Heart left ventricle (tissue), 13 donors: ENCODE data around the gene COL11A1.

Source experiments
- POLR2A ChIP-seq, 2 donors: fragments of 450-650 bp; IDR thresholded peaks; one replicate each; pipeline ENCODE4 v1.6.1; 2017; ENCODE audit warnings: antibody characterized with exemption in 2 of 2, mild to moderate bottlenecking in 2 of 2, moderate library complexity in 2 of 2
- TF ChIP-seq, protein P1 (sequence below), 12 donors: fragments of 200-600 bp; sonication (generic) in 4 of 12; IDR thresholded peaks; one replicate each; pipeline versions ENCODE4 v1.5.0 to v1.8.0; 2018 to 2022; ENCODE audit warnings: antibody characterized with exemption in 12 of 12, mild to moderate bottlenecking in 5 of 12
- donor health status: ischemic (EF 13 %, LVEDD 7.1; RV severe dilation, severe dysfunction).
- donor health status: DM: no; HTN: yes; CAD: no.
- donor health status: DM: no; HTN: no; CAD: no.
- donor health status: ischemic (EF 25% LVEDD 6.9; RV normal size, moderate dysfunction).
- donor health status: ischemic (EF 25% LVEDD 5.7; RV mildly dilated, moderate dysfunction).
- donor health status: ischemic (EF 35%, LVEDD 5.7; RV mildly dilated, moderate dysfunction).
- donor health status: nonischemic (EF 11% LVEDD 7.7; RV severe dilation, severe dysfunction).
- donor health status: DM: yes; HTN: yes; CAD: no.
- donor health status: PGD.
- donor health status: ischemic (EF 29% LVEDD 5.4; RV normal size, mild dysfunction).
- donor health status: nonischemic (EF 23%, LVEDD 6.1; RV moderate dilation, normal function).

DNA sequence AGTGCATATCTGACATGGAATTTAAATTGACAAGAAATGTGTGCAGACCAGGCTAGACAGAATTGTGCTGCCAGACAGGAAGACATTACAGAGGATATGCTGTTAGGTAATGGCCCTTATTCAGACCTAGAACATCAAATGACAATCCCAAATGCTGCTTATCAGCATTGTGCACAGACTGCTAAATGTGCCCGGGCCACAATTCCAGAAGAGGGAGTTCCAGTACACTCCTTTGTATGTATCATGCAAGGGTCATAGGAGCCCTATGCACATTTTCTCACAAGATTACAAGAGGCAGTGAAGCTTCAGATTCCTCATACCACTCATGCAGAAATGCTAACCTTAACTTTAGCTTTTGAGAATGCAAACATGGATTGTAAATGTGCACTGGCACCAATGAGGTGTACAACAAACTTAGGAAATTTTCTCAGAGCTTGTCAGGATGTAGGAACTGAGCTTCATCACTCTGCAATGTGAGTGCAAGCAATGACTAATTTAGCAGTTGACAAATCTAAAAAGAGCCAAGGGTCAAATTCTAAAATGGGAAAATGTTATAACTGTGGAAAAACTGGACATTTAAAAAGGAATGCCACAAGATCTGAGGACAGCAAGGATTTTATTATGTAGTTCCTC lies 273.5 kb downstream of the COL11A1 start:
- TF ChIP-seq, protein P1, sequence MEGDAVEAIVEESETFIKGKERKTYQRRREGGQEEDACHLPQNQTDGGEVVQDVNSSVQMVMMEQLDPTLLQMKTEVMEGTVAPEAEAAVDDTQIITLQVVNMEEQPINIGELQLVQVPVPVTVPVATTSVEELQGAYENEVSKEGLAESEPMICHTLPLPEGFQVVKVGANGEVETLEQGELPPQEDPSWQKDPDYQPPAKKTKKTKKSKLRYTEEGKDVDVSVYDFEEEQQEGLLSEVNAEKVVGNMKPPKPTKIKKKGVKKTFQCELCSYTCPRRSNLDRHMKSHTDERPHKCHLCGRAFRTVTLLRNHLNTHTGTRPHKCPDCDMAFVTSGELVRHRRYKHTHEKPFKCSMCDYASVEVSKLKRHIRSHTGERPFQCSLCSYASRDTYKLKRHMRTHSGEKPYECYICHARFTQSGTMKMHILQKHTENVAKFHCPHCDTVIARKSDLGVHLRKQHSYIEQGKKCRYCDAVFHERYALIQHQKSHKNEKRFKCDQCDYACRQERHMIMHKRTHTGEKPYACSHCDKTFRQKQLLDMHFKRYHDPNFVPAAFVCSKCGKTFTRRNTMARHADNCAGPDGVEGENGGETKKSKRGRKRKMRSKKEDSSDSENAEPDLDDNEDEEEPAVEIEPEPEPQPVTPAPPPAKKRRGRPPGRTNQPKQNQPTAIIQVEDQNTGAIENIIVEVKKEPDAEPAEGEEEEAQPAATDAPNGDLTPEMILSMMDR (IDR thresholded peaks at IDR 0.05), result no peak
- no peak for TF ChIP-seq POLR2A (IDR thresholded peaks at IDR 0.05)
